HG02678 (cell line): ENCODE measurements around the gene BLOC1S1.

Experiments
- ATAC-seq: cut with Tn5 transposase; IDR thresholded peaks from one replicate; pipeline ENCODE4 v1.9.1; 2021; ENCODE audit warnings: mild to moderate bottlenecking, moderate library complexity; ENCODE audit not compliant: unreplicated experiment

The BLOC1S1 gene

DNA sequence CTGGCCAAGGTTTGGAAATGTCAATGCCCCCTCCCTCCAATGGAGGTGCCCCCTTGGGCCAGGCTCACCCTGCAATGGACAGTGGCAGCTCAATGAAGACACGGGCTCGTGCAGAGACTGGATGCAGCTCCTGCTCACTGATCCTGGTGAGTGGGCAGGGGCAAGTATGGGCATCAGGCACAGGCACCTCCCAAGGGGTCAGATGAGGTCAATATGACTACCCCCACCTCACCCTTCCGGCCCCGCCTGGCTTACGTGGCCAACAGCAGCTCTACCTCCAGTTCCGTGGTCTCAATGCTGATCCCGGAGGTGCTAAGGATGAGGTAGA, 21.7 kb upstream of the BLOC1S1 start:
- no peak for ATAC-seq

DNA sequence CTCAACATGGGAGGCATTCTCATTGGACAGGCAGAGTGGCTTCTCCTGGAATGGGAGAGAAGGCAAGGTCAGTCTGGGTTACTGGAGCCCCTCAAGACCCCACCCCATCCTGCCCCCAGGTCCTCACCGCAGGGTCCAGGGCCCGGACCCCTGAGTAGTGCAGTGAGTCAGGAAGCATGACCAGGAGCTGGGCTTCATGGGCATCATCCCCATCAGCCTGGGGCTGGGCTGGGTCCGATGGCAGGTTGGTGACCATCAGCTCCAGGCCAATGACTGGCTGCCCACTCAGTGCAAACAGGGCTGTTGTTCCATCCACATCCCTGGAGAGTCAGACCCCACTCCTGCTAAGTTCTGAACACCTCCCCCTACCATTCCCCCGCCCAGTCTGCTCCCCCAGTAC, 21.2 kb upstream of the BLOC1S1 start:
- no peak for ATAC-seq

DNA sequence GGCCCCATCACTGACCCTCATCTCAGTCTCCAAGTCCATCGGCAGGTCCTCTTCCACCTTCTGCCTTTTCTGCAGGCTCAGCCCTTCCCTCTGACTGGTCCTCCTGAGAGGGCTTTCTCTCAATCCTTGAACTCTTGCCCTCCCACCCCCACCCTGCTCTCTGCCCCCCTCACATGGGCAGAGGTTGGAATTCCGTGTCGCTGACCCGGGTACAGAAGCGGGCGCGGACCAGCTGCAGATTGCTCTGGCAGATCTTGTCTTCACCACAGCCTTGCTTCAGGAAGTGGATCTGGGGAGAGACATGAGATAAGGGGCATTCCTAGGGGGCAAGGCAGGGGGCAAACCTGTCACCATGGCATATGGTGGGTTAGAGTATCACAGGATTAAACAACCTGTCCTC, 20.5 kb upstream of the BLOC1S1 start:
- ATAC-seq, result no peak

DNA sequence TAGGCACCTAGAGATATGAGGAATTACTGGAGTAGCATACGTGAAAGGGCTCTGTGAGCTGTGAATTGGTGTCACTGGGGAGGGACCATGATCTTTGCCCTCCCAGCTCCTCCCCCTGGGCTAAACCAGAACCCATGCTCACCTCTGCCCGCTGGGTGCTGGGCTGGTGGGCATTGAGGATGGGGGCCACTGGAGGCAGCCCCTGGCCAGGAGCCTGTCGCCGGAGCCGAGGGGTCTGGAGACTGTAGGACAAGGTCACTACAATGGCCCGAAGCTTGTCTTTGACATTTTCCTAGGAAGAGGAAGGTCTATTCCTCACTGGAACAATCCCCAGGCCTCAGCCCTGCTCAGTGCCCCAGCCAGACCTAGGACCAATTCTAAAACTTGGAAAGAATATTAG, 19.7 kb upstream of the BLOC1S1 start:
- ATAC-seq, result no peak

GRCh38 chr12:55696796-55697462, 18.9 kb upstream of the BLOC1S1 start:
- no peak for ATAC-seq

- ATAC-seq, result no peak
These were observed 18.2 kb upstream of the BLOC1S1 start for GRCh38 chr12:55697686-55698085.

DNA sequence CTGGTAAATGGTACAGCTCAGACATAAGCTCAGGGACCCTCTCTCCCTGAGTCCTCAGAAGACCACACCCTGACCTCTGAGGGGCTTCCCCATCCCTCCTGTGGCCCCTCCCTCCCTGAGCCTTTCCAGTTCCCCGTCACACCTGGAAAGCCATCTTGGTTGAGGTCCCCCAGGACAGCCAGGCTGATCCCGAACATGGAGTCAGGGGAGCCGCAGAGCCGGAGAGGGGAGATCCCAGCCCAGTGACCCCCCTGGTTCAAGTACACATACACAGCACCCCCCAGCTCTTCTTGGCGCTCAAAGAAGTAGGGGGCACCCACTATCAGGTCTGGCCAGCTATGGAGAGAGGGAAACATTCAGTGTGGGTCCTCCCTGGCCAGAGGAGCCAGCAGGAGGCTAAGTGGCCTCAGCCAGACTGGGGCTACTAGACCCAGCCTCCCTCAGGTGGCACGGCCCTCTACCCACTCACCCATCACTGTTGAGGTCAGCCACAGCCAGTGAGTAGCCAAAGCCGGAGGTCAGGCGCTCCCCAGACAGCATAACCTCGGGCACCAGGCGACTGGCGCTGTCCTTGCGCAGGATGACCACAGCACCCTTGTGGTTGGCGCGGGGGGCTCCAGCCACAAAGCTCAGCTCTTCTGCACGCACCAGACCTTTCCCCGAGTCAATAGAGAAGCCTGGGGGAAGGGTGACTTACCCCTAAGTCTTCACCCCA, 17.4 kb upstream of the BLOC1S1 start:
- ATAC-seq, result no peak

DNA sequence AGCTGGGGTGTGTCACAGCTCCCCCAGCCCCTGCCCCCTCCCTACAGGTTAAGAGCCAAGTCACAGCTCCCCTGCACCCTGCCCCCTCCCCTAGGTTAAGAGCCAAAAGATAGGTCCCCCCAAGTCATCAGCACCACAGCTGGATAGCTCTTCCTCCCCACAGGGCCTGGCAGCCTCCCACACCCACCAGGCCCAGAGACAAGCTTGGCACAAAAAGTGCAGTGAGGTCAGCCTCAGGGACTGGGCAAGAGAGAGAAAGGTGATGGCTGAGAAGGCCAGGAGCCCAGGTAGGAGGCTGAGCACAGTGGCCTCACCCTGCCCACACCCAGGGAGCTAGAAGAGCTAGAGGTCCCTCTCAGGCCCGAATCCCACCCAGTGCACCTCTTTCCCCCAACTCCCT, 16.9 kb upstream of the BLOC1S1 start:
- ATAC-seq, result no peak

- no peak for ATAC-seq
These were observed 16.3 kb upstream of the BLOC1S1 start for GRCh38 chr12:55699471-55700055.

DNA sequence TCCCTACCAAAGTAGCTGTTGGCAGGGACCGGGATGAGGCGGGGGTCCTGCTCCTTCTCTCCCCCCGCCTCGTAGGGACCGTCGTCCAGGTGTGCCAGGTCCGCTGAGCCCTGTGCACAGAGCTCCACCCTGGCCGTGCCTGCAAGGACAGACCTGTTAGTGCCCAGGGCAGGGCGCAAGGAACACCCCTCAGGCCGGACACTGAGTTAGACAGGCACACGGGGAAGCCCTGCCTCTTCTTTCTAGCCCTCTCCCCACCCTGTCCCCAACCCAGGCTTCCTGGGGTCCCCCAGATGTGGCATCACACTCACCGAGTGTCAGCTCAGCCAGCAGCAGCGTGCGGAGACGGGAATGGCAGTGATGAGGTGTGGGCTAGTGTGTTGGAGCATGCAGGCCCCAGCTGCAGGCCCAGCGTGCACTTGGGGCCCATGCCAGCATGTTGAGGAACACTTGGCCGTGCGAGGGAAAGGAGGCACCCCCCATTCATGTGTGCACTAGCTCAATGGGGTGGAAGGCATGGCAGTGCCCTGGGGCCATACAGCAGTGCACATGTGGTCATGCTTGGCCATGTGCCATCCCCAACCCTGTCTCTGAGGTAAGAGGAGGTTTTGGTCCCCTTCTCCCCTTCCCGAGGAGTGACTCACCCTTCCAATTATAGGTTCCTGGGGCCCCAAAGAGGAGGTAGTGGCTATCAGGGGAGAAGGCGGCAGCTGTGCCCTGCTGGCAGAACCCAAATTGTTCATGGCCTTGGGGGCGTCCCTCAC, 15.4 kb upstream of the BLOC1S1 start:
- ATAC-seq, result no peak

GRCh38 chr12:55702861-55703260, 13.0 kb upstream of the BLOC1S1 start:
- no peak for ATAC-seq

DNA sequence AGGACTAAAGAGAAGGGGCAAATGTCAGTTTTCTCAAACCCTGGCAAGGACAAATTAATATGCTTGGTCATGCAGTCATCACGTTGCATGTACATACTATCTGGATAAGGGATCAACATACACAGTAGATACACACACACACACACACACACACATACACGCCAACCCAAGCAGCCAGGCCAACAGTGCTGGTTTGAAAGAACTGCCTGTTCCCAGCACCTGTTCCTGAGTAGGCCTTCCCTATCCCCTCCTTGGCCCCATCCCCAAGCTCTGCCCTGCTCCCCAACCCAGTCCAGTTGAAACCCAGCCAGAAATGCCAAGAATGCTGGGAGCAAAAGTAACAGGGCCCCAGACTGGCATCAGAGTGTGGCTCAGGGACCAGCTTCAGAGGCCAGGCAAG, 12.6 kb upstream of the BLOC1S1 start:
- no peak for ATAC-seq

DNA sequence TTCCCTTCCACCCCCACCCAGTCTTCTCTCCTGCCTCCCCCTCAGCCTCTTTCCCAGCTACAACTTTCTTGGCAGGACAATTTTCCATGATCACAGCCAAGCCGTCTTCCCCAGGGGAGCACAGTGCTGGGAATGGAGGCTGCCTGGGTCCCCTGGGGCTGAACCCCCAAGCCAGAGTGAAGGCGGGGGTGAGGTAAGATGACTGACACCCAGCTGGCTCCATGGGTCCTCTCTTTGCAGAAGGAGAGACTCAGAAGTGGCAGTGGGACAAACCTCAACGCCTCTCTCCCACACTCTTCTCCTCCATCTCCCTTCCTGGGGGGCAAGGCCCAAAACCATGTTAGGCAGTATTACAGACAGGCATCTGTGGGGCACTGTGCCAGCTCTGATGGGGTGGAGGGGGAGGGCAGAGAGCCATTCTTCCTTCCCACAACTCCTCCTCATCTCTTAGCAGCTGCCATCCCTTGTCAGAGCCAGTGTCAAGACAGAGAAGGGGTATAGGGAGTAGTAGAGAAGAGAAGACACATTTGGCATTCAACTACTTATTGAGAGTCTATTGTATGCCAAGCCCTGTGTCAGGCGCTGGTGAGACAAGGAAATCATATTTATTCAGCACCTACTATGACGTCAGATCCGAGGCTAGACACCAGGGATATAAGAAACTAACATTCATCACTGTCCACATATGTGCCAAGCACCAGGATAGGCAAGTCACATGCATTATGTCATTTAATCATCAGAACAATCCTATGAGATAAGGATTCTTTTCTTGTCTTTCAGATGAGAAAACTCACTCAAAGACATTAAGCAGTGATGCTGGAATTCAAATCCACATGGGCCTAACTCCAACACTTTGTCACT, 11.7 kb upstream of the BLOC1S1 start:
- ATAC-seq, result no peak

- no peak for ATAC-seq
These were observed 10.8 kb upstream of the BLOC1S1 start for GRCh38 chr12:55704824-55705718.

GRCh38 chr12:55705782-55706402, 10.0 kb upstream of the BLOC1S1 start:
- no peak for ATAC-seq

DNA sequence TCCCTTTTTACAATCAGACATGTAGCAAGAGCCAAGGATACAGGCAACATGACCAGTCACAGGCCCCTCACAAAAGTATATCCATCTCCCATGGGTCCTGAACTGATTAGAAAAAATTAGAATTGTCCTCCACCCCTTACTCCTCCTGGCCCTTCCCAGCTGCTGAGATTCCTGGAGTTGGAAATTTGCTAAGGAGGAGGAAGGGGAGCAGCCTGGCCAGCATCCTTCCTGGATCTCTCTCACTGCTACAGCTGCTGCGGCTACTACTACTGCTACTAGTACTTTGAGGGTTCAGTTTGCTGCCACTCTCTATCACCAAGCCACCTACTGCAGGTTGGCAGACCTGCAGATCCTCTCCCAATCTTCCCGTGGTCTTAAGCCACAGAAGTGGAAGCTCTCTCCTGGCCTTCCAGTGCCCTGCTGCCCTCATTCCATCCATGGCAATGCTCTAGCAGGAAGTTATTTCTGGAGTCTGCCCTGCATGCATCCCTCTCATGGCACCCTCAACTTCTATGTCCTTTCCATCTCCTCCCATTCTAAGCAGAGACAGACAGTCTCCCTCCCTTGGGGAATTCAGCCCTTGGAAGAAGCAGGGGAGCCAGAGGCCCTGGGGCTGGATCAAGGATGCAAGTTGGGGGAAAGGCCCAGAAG, 9.2 kb upstream of the BLOC1S1 start:
- ATAC-seq, result no peak

DNA sequence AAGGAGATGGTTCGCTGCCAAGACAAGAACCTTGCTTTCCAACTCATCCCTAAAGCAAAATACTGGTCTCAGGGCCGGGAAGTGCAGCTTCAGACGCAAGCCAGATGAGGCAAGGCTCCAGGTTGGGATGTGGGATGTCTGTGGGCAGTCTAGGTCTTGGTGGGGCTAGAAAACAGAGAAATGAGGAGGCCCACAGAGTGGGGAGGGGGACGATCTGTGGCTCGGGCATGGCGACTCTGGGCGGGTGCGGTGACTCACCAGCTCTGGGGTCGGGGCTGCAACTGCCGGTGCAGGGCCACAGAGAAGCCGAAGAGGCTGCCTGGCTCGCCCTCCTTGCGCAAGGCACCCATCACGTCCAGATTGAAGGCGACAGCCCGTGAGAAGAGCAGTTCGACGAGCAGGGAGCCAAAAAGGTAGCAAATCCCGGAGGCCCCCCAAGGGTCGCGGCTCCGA, 8.6 kb upstream of the BLOC1S1 start:
- ATAC-seq, result no peak

DNA sequence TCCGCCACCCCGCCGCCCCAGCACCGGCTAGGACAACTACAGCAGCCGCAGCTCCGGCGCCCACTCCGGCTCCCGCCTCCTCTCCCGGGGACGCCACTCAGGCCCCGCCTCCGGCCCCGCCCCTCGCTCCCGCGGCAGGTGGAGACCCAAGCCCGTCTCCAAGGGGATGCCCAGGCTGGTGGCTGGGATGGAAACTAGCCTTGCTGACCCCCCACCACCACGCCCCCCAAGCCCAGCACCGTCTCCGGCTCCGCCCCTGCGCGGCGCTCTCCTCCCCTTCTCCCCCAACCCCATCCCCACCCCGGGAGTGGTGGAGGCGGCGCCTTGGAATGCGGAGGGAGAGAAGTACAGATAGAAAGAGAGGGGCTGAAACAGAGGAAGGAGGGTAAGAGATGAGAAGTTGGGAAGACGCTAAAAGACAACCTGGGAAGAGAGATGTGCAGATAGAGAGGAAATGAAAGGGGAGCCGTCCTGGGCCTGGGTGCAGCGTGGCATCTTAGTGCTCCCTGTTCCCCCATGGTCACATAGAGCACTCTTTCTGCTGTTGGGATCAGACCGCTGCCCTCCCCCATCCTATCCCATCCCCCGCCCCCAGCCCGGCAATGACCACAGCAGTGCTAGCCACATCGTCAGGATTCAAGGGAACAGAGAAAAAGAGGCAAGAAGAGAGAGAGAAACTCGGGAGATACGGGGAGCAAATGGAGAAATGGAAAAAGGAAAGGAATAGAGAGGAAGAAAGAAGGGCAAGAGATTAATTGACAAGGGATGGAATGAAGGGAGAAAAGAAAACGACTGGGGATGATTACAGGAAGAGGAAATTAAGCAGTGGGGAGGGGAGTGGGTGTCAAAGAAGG, 7.8 kb upstream of the BLOC1S1 start, which contains the start of gene ITGA7:
TSS of gene ITGA7 (minus strand) at position 64 of the 854 bp plus-strand sequence. CDS start 222 bp downstream, outside the sequence.
- ATAC-seq, result peak; percentile 63
